ENCODE measurements around the gene AGPAT3.

AGPAT3 gene

GRCh38 chr21:44005593-44005992 lies 140.6 kb downstream of the AGPAT3 start:
- no peak for DNase-seq

- DNase-seq, result no peak
Observed at GRCh38 chr21:44006017-44006619, 141.1 kb downstream of the AGPAT3 start.

- no peak for DNase-seq
Observed at GRCh38 chr21:44006656-44007055, 141.6 kb downstream of the AGPAT3 start.

- no peak for DNase-seq
Observed at GRCh38 chr21:44010429-44010828, 145.4 kb downstream of the AGPAT3 start.

GRCh38 chr21:44011123-44011522 lies 146.1 kb downstream of the AGPAT3 start:
- DNase-seq, result no peak

- no peak for DNase-seq
Observed at GRCh38 chr21:44011579-44012473, 146.8 kb downstream of the AGPAT3 start, which contains the start of gene TRAPPC10. Gene TRAPPC10 (plus strand): TSS chr21:44012309. CDS start chr21:44012494, 185 bp downstream.

GRCh38 chr21:44012474-44013379 lies 147.7 kb downstream of the AGPAT3 start:
- no peak for DNase-seq

- DNase-seq, result no peak
Observed at GRCh38 chr21:44013380-44014088, 148.5 kb downstream of the AGPAT3 start.

GRCh38 chr21:44017601-44018000 lies 152.6 kb downstream of the AGPAT3 start:
- no peak for DNase-seq

- no peak for DNase-seq
Observed at GRCh38 chr21:44018127-44018526, 153.1 kb downstream of the AGPAT3 start.

GRCh38 chr21:44018813-44019567 lies 154.0 kb downstream of the AGPAT3 start:
- no peak for DNase-seq

GRCh38 chr21:44019568-44019958 lies 154.5 kb downstream of the AGPAT3 start:
- no peak for DNase-seq

GRCh38 chr21:44020551-44020950 lies 155.5 kb downstream of the AGPAT3 start:
- no peak for DNase-seq

- no peak for DNase-seq
Observed at GRCh38 chr21:44021064-44021463, 156.0 kb downstream of the AGPAT3 start.

- no peak for DNase-seq
Observed at GRCh38 chr21:44024257-44024656, 159.2 kb downstream of the AGPAT3 start.

GRCh38 chr21:44024887-44025353 lies 159.9 kb downstream of the AGPAT3 start:
- no peak for DNase-seq

GRCh38 chr21:44027607-44028286 lies 162.7 kb downstream of the AGPAT3 start:
- DNase-seq, result no peak

GRCh38 chr21:44028287-44028659 lies 163.2 kb downstream of the AGPAT3 start:
- no peak for DNase-seq

GRCh38 chr21:44029460-44030087 lies 164.6 kb downstream of the AGPAT3 start:
- DNase-seq, result no peak

GRCh38 chr21:44035244-44035643 lies 170.2 kb downstream of the AGPAT3 start:
- no peak for DNase-seq
